ENCODE results near the gene ARHGAP42.

DNA sequence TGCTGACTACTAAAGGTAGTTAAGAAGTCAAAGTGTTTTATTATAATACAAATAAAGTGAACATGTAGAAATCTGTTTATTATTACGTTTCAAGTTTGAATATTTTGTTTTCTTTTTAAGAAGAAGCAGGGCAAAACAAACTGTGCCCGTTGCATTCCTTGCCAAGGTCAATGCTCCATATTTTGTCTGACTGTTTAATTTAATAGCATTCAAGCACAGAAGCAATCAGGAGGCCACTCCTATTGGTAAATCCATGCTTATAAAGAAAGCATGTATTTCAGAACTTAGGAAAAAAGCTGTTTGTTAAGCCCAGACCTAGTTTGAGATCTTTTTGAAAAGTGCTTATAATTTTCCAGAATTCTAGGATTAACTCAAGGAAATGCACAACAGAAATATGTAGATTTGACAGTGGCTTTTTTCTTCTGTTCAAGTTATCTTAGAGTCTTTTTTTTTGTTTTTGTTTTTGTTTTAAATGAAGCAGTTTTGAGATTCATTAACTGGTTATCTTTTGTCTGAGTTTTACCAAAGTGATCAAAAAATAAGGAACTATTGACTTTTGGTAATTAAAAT lies 51.7 kb downstream of the ARHGAP42 start:
- TF ChIP-seq, protein P1, sequence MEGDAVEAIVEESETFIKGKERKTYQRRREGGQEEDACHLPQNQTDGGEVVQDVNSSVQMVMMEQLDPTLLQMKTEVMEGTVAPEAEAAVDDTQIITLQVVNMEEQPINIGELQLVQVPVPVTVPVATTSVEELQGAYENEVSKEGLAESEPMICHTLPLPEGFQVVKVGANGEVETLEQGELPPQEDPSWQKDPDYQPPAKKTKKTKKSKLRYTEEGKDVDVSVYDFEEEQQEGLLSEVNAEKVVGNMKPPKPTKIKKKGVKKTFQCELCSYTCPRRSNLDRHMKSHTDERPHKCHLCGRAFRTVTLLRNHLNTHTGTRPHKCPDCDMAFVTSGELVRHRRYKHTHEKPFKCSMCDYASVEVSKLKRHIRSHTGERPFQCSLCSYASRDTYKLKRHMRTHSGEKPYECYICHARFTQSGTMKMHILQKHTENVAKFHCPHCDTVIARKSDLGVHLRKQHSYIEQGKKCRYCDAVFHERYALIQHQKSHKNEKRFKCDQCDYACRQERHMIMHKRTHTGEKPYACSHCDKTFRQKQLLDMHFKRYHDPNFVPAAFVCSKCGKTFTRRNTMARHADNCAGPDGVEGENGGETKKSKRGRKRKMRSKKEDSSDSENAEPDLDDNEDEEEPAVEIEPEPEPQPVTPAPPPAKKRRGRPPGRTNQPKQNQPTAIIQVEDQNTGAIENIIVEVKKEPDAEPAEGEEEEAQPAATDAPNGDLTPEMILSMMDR (IDR thresholded peaks at IDR 0.05; ENCODE audit: insufficient read depth, low read depth, low read length): no peak
- TF ChIP-seq EZH2 (IDR thresholded peaks at IDR 0.05; ENCODE audit: insufficient read depth, low read length): no peak
